Upper lobe of right lung (tissue), 1 donor: ENCODE data around the gene DCTD. TPM values are rescaled to one million over a fixed set of nuclear protein-coding genes. Genes with fewer than 3 reads are reported as not detected.

Source experiments
- ATAC-seq: fragments of 200-7000 bp; cut with Tn5 transposase; one replicate; pipeline ENCODE4 v1.9.1; 2020; ENCODE audit warnings: mild to moderate bottlenecking, moderate library complexity
- DNase-seq: peaks from one replicate; pipeline ENCODE4 v3.0.0-alpha.2; 2020
- H3K27ac ChIP-seq: fragments of 200-600 bp; one replicate; pipeline ENCODE4 v1.8.0; 2022
- H3K27me3 ChIP-seq: fragments of 200-600 bp; one replicate; pipeline ENCODE4 v1.8.0; 2022; ENCODE audit warnings: mild to moderate bottlenecking
- H3K36me3 ChIP-seq: fragments of 200-600 bp; one replicate; pipeline ENCODE4 v1.8.0; 2022
- H3K4me1 ChIP-seq: fragments of 200-600 bp; one replicate; pipeline ENCODE4 v1.8.0; 2022
- H3K4me3 ChIP-seq: fragments of 200-600 bp; one replicate; pipeline ENCODE4 v1.8.0; 2022; ENCODE audit warnings: mild to moderate bottlenecking
- H3K9me3 ChIP-seq: fragments of 200-600 bp; one replicate; pipeline ENCODE4 v1.8.0; 2022
- intact Hi-C: fragments of 100-400 bp; cut with DNase I; formaldehyde crosslinking; loops from one replicate; pipeline ENCODE4 v1.11.0; 2022
- total RNA-seq: library from RNA; stranded (reverse); fragmentation: NEBNext Ultra II Directional; extraction: Animal tissue kit (Norgen Biotek cat#: 25700); gene quantifications from one replicate; pipeline ENCODE4 v1.2.1, GENCODE V29; 2021
- TF ChIP-seq, protein P1 (sequence below): fragments of 200-600 bp; IDR thresholded peaks from one replicate; pipeline ENCODE4 v1.8.0; 2022; ENCODE audit warnings: antibody characterized with exemption
- donor health status: DM: no; HTN: yes; CAD: no; lungs with severe emphysema.

The DCTD gene
- total RNA-seq, 1 donor from 2014 or later = 88.6 TPM

DNA sequence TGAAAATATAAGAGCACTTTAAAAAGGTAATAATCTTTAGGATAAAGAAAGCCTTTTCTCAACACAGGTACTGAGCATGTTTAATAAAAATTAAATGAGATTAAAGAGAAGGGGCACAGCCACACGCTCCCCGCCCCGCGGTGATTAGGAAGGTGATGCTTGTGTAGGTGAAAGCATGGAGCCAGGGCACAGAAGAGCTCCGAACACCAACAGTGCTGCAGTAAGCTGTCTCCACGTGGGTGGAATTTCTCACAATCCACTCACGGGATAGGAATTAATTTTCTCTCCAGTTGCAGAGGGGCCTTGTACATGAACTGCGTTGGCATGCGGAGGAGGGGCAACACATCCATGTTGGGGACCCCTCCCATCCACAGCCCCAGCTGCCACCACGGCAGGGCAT is 27.0 kb downstream of the DCTD start:
- Histone ChIP-seq H3K27me3 (no peaks in the 10 kb centered on the region), H3K36me3 (peaks cover 82% of the 10 kb centered on the region), H3K4me3 (no peak overlapping the region), H3K27ac (no peak overlapping the region), H3K4me1 (no peaks in the 10 kb centered on the region), H3K9me3 (no peaks in the 10 kb centered on the region)
- intact Hi-C loops = no loop called here
- DNase-seq (no peak), ATAC-seq (no peak)
- TF ChIP-seq, protein P1, sequence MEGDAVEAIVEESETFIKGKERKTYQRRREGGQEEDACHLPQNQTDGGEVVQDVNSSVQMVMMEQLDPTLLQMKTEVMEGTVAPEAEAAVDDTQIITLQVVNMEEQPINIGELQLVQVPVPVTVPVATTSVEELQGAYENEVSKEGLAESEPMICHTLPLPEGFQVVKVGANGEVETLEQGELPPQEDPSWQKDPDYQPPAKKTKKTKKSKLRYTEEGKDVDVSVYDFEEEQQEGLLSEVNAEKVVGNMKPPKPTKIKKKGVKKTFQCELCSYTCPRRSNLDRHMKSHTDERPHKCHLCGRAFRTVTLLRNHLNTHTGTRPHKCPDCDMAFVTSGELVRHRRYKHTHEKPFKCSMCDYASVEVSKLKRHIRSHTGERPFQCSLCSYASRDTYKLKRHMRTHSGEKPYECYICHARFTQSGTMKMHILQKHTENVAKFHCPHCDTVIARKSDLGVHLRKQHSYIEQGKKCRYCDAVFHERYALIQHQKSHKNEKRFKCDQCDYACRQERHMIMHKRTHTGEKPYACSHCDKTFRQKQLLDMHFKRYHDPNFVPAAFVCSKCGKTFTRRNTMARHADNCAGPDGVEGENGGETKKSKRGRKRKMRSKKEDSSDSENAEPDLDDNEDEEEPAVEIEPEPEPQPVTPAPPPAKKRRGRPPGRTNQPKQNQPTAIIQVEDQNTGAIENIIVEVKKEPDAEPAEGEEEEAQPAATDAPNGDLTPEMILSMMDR = no peak

DNA sequence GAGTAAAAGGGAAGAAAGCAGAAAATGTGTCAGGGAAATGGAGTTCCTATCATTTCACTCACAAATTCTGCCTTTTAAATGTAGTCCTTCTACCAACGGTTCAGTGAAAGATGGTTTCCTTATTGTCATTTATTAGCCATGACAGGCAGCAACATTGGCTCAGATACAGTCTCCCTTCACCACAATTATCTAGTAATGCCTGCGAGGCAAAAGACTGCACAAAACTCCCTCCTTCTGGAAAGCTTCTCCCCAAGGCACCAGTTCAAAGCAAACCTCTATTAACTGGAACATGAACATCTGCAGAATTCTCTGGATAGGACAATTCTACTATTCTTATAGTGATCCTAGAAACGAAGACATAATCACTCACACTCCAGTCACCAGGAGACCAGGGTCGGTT is 28.3 kb downstream of the DCTD start:
- TF ChIP-seq, protein P1 = no peak
- H3K4me1 ChIP-seq = no peaks in the 10 kb centered on the region
- H3K27me3 ChIP-seq = no peaks in the 10 kb centered on the region
- no peak overlapping the region for H3K4me3 ChIP-seq
- ATAC-seq (no peak), DNase-seq (no peak)
- intact Hi-C loops = no loop called here
- H3K27ac ChIP-seq = no peak overlapping the region
- peaks cover 69% of the 10 kb centered on the region for H3K36me3 ChIP-seq
- H3K9me3 ChIP-seq = no peaks in the 10 kb centered on the region

DNA sequence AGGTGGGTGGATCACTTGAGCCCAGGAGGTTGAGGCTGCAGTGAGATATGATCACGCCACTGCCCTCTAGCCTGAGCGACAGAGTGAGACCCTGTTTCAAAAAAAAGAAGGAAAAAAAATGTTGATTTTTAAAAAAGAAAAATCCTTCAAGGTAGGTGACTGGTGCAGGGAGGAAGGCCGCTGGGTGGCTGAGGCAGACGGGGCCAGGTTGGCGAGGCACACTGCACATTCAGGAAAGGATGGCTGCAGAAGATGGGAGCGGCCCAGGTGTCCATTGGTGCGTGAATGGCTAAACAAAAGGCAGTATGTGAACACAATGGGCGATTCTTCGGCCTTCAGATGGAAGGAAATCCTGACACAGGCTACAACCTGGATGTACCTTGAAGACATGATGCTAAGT is 30.4 kb downstream of the DCTD start:
- DNase-seq (no peak), ATAC-seq (no peak)
- Histone ChIP-seq H3K4me3 (no peak overlapping the region), H3K36me3 (peaks cover 49% of the 10 kb centered on the region), H3K9me3 (no peaks in the 10 kb centered on the region), H3K27ac (no peak overlapping the region), H3K4me1 (no peaks in the 10 kb centered on the region), H3K27me3 (no peaks in the 10 kb centered on the region)
- intact Hi-C loops = no loop called here
- TF ChIP-seq, protein P1 = no peak

DNA sequence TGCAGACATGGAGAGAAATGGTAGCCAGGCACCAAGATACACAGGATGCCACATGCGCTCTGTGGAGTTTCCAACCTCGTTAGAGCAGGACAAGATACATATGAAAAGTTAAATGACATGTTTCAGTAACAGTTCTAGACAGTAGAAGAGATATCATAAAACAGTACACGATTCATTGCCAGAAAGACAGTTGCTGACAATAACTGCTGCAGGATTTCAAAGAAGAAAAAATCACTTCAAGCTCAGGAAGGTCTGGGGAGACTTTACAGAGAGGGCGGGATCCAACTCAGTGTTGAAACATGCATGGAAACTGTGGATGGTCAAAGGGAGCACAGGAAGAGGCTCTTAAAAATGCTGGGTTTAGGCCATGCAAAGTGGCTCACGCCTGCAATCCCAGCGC is 31.0 kb downstream of the DCTD start:
- TF ChIP-seq, protein P1 = no peak
- Histone ChIP-seq H3K4me3 (no peak overlapping the region), H3K4me1 (no peaks in the 10 kb centered on the region), H3K9me3 (no peaks in the 10 kb centered on the region), H3K27me3 (no peaks in the 10 kb centered on the region), H3K27ac (no peak overlapping the region), H3K36me3 (peaks cover 44% of the 10 kb centered on the region)
- ATAC-seq = no peak
- intact Hi-C loops = no loop called here
- no peak for DNase-seq

DNA sequence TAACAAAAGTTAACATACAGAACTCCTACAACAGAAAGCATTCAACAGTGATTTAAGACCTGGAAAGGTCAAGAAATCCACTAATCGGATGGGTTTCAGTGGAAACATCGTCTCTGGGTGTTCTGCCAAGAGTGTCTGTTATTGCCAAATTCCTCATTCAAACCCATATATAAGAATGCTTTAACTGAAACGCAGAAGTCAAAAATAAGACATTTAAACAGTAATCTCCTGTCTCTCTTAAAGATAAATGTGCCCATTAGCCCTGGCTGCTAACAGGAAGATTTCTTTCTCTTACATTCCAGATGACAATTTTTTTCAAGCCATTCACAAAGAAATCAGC is 31.5 kb downstream of the DCTD start:
- H3K4me1 ChIP-seq = no peaks in the 10 kb centered on the region
- TF ChIP-seq, protein P1 = no peak
- intact Hi-C loops = no loop called here
- H3K9me3 ChIP-seq = no peaks in the 10 kb centered on the region
- H3K4me3 ChIP-seq = no peak overlapping the region
- H3K27ac ChIP-seq = no peak overlapping the region
- DNase-seq = no peak
- no peaks in the 10 kb centered on the region for H3K27me3 ChIP-seq
- H3K36me3 ChIP-seq = peaks cover 39% of the 10 kb centered on the region
- ATAC-seq = no peak

DNA sequence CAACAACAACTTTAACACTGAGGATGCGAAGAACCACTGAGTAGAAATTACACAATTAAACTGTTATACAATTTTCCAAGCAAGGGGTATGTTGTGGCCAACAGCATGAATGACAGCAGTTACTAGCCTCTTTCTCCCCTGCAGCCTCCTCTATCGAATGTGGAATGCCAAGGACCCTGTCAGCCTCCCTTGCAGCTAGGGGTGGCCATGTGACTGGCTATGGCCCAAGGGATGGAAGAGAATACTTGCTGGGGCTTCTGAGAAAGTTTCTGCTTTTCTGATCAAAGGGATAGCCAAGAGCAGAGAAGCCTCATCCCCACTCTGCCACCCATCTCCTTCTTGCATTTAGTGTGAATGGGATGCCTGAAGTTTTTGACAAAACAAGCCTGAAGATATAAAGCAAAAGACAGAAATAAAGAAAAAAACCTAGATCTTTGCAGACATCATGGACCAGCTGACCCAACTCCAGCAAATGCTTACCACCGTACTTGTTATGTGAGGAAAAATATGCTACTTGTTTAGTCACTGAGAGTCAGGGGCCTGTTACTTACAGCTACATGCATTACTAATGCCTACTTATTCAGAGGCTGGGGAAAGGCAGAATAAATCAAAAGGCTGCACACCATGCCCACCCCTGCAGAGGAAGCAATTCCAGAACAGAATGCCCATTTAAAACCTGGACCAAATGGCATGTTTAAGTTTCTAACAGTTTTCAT is 32.0 kb downstream of the DCTD start:
- Histone ChIP-seq H3K4me3 (no peak overlapping the region), H3K36me3 (peaks cover 34% of the 10 kb centered on the region), H3K27me3 (no peaks in the 10 kb centered on the region), H3K9me3 (no peaks in the 10 kb centered on the region), H3K4me1 (no peaks in the 10 kb centered on the region), H3K27ac (no peak overlapping the region)
- DNase-seq = no peak
- intact Hi-C loops = no loop called here
- TF ChIP-seq, protein P1 = no peak
- no peak for ATAC-seq
